Measurements from ENCODE around the gene NUDCD3. TPM values are rescaled to one million over a fixed set of nuclear protein-coding genes. Genes with fewer than 3 reads are reported as not detected.

NUDCD3 gene
- total RNA-seq, 4 donors from 2014 or later = 28.5 to 115 (median 52.6) TPM

- DNase-seq = no peak
- intact Hi-C loops (cut with DNase I; ENCODE audit: low total_unique reads) = no loop called here
- Histone ChIP-seq H3K9me3 (no peaks in the 10 kb centered on the region), H3K27ac (no peak overlapping the region), H3K4me1 (no peaks in the 10 kb centered on the region), H3K4me3 (no peak overlapping the region), H3K27me3 (no peaks in the 10 kb centered on the region), H3K36me3 (no peaks in the 10 kb centered on the region)
- TF ChIP-seq, protein P1, sequence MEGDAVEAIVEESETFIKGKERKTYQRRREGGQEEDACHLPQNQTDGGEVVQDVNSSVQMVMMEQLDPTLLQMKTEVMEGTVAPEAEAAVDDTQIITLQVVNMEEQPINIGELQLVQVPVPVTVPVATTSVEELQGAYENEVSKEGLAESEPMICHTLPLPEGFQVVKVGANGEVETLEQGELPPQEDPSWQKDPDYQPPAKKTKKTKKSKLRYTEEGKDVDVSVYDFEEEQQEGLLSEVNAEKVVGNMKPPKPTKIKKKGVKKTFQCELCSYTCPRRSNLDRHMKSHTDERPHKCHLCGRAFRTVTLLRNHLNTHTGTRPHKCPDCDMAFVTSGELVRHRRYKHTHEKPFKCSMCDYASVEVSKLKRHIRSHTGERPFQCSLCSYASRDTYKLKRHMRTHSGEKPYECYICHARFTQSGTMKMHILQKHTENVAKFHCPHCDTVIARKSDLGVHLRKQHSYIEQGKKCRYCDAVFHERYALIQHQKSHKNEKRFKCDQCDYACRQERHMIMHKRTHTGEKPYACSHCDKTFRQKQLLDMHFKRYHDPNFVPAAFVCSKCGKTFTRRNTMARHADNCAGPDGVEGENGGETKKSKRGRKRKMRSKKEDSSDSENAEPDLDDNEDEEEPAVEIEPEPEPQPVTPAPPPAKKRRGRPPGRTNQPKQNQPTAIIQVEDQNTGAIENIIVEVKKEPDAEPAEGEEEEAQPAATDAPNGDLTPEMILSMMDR (IDR thresholded peaks at IDR 0.05) = no peak
- no peak for TF ChIP-seq POLR2A (IDR thresholded peaks at IDR 0.05)
Observed at GRCh38 chr7:44439926-44440325, 50.5 kb downstream of the NUDCD3 start.

DNA sequence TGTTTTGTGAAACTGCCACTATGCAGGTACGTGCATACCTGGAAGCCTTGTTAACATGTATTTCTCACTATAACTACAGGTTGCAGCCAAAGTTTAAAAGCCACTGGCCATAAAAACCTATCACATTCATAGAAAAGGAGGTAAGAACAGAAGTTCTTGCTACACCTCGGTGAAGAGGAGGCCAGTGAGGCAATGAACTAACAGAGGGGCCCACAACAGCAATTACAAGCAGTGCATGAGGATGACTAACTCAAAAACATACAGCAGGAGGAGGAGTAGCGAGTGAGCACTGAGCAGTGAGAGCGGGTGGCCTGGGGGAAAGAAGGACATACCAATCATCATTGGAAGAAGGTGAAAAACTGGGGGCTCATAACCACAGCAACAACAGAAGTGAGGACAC lies 51.6 kb downstream of the NUDCD3 start:
- Histone ChIP-seq H3K27me3 (no peaks in the 10 kb centered on the region), H3K9me3 (no peaks in the 10 kb centered on the region), H3K4me3 (no peak overlapping the region), H3K36me3 (no peaks in the 10 kb centered on the region), H3K27ac (no peak overlapping the region), H3K4me1 (no peaks in the 10 kb centered on the region)
- TF ChIP-seq, protein P1 (IDR thresholded peaks at IDR 0.05) = no peak
- no peak for TF ChIP-seq POLR2A (IDR thresholded peaks at IDR 0.05)
- intact Hi-C loops (cut with DNase I; ENCODE audit: low total_unique reads) = no loop called here
- DNase-seq = no peak

- H3K27ac ChIP-seq = no peak overlapping the region
- H3K9me3 ChIP-seq = no peaks in the 10 kb centered on the region
- no peak for DNase-seq
- no peaks in the 10 kb centered on the region for H3K27me3 ChIP-seq
- no peak overlapping the region for H3K4me3 ChIP-seq
- intact Hi-C loops (cut with DNase I; ENCODE audit: low total_unique reads) = no loop called here
- H3K4me1 ChIP-seq = no peaks in the 10 kb centered on the region
- no peaks in the 10 kb centered on the region for H3K36me3 ChIP-seq
- no peak for TF ChIP-seq POLR2A (IDR thresholded peaks at IDR 0.05)
- TF ChIP-seq, protein P1 (IDR thresholded peaks at IDR 0.05) = no peak
Observed at GRCh38 chr7:44434201-44434600, 56.3 kb downstream of the NUDCD3 start.

DNA sequence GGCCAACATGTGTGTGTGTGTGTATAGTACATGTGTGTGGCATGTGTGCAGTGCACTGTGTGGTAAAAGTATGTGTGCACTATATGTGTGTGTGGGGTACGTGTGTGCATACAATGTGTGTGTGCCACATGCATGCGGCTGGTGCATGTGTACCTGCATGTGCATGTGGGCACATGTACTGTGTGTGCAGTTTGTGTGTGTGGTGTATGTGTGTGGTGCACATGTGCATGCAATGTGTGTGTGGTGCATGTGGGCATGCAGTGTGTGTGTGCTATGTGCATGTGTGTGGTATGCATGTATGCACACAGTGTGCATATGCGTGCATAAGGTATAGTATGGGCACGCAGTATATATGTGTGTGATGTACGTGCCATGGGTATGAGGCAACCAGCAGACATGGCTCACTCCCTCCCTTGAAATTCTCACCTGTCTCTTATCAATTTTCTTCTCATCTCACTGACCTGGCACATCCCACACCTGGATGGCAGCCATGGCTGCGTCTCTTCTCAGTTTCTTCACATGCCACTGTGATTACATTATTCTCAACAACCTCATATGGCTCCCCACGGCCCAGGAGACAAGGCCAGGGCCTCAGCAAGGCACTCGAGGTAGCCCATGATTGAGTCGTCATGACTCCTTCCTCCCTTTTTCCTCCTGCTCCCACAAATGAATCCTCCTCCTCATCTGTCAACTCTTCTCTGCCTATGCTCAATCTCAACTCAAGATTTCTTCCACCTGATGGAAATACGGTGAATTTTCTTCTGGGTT lies 57.0 kb downstream of the NUDCD3 start:
- intact Hi-C loops (cut with DNase I; ENCODE audit: low total_unique reads) = no loop called here
- Histone ChIP-seq H3K27me3 (no peaks in the 10 kb centered on the region), H3K4me1 (no peaks in the 10 kb centered on the region), H3K36me3 (no peaks in the 10 kb centered on the region), H3K9me3 (no peaks in the 10 kb centered on the region), H3K4me3 (no peak overlapping the region), H3K27ac (no peak overlapping the region)
- TF ChIP-seq, protein P1 (IDR thresholded peaks at IDR 0.05) = no peak
- no peak for TF ChIP-seq POLR2A (IDR thresholded peaks at IDR 0.05)
- no peak for DNase-seq

DNA sequence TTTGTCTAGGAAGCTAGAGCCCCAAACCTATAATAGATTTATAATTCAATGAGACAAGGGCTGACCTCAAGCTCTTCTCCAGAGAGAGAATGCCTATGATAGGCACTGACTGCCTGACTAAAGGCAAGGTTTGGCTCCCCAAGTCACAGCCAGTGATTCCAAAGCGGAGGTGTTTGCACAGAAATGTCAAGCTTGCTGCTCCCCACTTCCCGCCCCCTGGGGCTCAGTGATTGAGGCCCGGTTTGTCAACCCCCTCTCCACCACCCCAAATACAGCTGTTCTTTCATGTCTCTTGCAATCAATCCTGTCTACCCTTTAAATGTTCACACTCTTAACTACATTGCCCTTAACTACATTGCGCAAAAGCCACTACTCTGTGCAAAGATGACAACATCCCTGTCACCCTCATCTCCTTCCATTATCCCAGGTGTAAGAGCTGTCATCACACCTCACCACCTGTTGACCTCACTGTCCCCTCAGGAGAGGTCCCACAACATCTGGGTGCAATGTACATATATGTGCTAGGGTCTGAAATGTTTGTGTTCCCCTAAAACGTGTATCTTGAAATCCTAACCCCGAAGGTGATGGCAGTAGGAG lies 58.0 kb downstream of the NUDCD3 start:
- H3K27me3 ChIP-seq = no peaks in the 10 kb centered on the region
- H3K27ac ChIP-seq = no peak overlapping the region
- intact Hi-C loops (cut with DNase I; ENCODE audit: low total_unique reads) = no loop called here
- no peaks in the 10 kb centered on the region for H3K4me1 ChIP-seq
- no peak for DNase-seq
- no peak overlapping the region for H3K4me3 ChIP-seq
- no peak for TF ChIP-seq POLR2A (IDR thresholded peaks at IDR 0.05)
- H3K9me3 ChIP-seq = no peaks in the 10 kb centered on the region
- H3K36me3 ChIP-seq = no peaks in the 10 kb centered on the region

Data from uterus (tissue), 4 donors.